ENCODE measurements around the gene PPP1CA.
"Not testable (repeated sequence)": the region's sequence is repeated elsewhere in the genome, so short reads cannot be mapped to it uniquely, and the experiment has no call there.

PPP1CA gene

GRCh38 chr11:67434395-67434881, 32.8 kb upstream of the PPP1CA start:
- no peak for DNase-seq

- DNase-seq: no peak
Observed at GRCh38 chr11:67433536-67434394, 32.1 kb upstream of the PPP1CA start.

DNA sequence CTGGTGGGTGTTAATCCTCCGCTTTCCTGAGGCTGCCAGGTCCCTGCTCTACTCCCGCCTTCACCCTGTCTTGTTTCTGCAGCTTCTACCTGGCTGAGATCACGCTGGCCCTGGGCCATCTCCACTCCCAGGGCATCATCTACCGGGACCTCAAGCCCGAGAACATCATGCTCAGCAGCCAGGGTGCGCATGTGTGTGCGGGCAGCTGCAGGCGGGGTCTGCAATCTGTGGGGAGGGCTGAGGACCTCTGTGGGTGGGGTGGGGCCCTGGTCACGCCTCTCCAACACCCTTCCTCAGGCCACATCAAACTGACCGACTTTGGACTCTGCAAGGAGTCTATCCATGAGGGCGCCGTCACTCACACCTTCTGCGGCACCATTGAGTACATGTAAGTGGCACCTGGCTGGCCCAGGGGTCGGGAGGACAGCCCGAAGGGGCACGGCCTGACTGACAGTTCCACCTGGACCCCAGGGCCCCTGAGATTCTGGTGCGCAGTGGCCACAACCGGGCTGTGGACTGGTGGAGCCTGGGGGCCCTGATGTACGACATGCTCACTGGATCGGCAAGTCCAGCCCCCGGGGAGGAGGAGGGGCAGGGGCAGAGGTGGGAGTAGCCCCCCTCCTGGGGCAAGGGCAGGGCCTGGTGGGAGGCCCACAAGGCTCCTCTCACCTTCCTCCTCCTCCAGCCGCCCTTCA, 31.1 kb upstream of the PPP1CA start:
- no peak for DNase-seq

- no peak for DNase-seq
Observed at GRCh38 chr11:67431346-67432249, 29.9 kb upstream of the PPP1CA start.

DNA sequence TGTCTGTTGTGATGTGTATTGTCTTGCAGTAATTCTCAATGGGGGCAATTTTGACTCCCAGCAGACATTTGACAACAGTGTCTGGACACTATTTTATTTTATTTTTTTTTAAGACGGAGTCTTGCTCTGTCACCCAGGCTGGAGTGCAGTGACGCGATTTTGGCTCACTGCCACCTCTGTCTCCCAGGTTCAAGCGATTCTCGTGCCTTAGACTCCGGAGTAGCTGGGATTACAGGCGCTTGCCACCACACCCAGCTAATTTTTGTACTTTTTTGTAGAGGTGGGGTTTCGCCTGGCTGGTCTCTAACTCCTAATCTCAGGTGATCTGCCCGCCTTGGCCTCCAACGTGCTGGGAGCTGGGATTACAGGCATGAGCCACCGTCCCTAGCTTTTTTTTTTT, 28.1 kb upstream of the PPP1CA start:
- no peak for DNase-seq

DNA sequence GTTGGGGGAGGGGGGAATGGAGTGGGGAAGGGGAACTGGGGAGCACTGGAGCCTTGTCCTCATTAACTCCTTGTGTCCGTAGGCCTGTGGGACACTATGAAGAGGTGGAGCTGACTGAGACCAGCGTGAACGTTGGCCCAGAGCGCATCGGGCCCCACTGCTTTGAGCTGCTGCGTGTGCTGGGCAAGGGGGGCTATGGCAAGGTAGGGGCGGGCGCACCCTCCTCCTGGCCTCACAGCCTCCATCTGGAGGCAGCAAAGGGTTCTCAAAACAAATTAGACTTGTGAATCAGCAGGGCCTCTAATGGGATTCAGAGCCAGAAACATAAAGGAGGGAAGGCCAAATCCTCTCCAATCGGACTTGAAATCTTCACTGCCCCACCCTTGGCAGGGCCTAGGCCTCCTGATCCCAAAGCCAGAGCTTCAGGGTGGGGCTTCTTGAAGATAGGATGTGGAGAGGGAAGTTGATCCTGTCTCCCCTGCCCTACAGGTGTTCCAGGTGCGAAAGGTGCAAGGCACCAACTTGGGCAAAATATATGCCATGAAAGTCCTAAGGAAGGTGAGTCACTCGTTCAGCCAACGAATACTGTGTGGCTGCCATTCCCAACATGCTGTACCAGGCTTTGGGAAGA, 27.5 kb upstream of the PPP1CA start:
- no peak for DNase-seq

GRCh38 chr11:67428052-67429001, 26.7 kb upstream of the PPP1CA start, which contains the start of gene RPS6KB2:
RPS6KB2 (plus strand) TSS chr11:67428494; CDS start chr11:67428546, 52 bp downstream.
- DNase-seq: peak; percentile 100

GRCh38 chr11:67427364-67427859, 25.8 kb upstream of the PPP1CA start:
- not testable (repeated sequence) for DNase-seq

GRCh38 chr11:67423891-67424613, 22.4 kb upstream of the PPP1CA start:
- no peak for DNase-seq

GRCh38 chr11:67423466-67423865, 21.8 kb upstream of the PPP1CA start:
- no peak for DNase-seq

GRCh38 chr11:67422891-67423290, 21.2 kb upstream of the PPP1CA start:
- no peak for DNase-seq

GRCh38 chr11:67421430-67422031, 19.9 kb upstream of the PPP1CA start:
- no peak for DNase-seq

DNA sequence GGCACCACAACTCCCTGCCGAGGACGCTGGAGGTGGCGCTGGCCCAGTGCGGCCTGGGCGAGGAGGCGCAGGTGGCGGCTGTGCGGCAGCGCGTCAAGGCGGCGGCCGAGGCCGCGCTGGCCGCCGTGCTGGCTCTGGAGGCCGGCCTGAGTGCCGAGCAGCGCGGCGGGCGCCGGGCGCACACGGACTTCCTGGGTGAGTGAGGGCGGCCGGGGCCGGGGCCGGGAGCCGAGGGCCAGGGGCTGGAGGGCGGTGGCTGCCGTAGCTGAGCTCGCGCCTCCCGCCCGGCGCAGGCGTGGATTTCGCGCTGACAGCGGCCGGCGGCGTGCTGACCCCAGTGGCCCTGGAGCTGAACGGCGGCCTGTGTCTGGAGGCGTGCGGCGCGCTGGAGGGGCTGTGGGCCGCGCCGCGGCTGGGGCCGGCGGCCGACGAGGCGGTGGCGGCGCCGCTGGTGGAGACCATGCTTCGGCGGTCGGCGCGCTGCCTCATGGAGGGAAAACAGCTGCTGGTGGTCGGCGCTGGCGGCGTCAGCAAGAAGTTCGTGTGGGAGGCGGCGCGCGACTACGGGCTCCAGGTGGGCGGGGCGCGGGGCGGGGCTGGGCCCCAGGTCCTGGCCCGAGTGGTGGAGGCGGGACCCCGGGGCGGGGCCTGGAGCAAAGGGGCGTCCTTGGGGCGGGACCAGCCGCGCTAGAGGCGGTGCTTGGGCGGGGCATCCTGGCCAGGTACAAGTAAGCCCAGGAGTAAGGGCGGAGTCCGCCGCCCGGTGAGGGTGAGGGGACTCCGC, 19.2 kb upstream of the PPP1CA start:
- DNase-seq: peak; percentile 100

DNA sequence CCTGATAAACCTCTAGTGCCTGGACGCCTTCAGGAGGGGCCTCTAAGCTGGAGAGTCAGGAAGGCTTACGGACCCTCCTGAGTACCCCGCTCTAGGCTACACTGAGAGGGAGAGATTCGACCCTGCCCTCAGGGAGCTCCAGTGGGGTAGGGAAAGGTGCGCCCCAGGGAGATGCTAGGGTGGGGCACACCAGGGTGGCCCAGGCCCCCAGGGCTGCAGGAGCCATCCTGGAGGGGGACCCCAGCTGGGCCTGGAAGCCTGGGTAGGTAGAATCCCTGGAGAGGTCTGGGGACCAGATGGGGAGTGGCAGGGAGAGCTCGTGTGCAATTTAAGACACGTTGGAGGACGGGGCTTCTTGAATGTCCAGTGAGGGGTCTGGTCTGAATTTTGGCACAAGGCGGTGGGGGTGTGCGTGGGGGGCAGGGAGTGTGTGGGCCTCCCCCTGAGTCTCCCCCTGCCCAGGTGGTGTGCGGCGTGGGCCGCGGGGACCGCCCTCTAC, 18.5 kb upstream of the PPP1CA start:
- DNase-seq: no peak

- DNase-seq: no peak
Observed at GRCh38 chr11:67419325-67420049, 17.8 kb upstream of the PPP1CA start.

GRCh38 chr11:67418476-67419281, 17.0 kb upstream of the PPP1CA start:
- peak; percentile 26 for DNase-seq

- DNase-seq: no peak
Observed at GRCh38 chr11:67417425-67417824, 15.8 kb upstream of the PPP1CA start.

All from activated CD8-positive, alpha-beta memory T cell treated with anti-CD3 and anti-CD28 coated beads, Interleukin-2, amount 50 U/mL, for 4 hours (primary cell).